ENCODE data around the gene ZDHHC14.
"Not testable (repeated sequence)": the region's sequence is repeated elsewhere in the genome, so short reads cannot be mapped to it uniquely, and the experiment has no call there.

Gene ZDHHC14

GRCh38 chr6:157548635-157549467 is 167.9 kb downstream of the ZDHHC14 start:
- no peak for DNase-seq (ENCODE audit: extremely low read depth in 1 of 2, low read depth in 1 of 2)

DNA sequence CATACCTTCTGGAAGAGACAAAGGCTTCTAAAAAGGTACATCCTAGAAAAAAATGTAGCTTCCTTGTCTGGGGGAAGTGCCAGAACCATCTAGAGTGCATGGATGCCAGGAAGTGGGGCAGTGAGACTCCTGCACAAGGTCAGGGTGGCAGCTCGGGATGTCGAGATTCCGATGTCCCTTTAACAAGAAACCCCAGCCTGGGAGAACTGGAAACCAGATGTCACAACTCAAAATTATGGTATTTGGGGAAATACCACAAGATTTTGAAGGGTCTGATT is 168.4 kb downstream of the ZDHHC14 start:
- DNase-seq (ENCODE audit: extremely low read depth in 1 of 2, low read depth in 1 of 2) = no peak

- DNase-seq (ENCODE audit: extremely low read depth in 1 of 2, low read depth in 1 of 2) = no peak
Observed at GRCh38 chr6:157550114-157550989, 169.4 kb downstream of the ZDHHC14 start.

- no peak for DNase-seq (ENCODE audit: extremely low read depth in 1 of 2, low read depth in 1 of 2)
Observed at GRCh38 chr6:157551041-157551832, 170.2 kb downstream of the ZDHHC14 start.

DNA sequence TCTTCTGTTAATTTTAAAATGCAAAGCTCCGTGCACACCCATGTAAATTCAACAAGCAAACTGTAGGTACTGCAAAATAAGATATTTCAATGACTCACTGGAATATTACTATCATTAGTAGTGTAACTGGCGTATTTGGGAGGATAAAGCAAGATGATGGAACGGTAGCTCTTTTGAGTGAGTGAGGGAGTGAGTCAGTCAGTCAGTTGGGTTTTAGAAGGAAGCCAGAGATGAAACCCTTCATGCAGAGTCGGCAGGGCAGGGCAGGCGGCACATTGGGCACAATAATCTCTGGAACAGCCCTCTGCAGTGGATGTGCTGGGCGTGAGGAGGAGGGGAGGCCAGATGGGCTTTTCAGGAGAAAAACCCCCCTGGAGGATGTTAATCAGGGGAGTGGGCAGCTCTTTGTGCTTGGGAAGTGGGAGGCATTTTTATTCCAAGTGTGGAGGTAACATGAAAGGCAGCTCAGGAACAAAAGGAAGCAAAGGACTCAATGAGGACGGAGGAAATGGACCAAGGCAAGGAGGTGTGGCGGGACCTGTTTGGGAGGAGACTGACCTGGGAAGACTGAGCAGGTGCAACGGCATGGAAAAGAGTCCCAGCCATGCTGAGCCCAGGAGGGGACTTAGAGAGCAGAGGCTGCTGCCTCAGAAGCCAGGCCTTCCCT is 171.2 kb downstream of the ZDHHC14 start:
- DNase-seq (ENCODE audit: extremely low read depth in 1 of 2, low read depth in 1 of 2) = no peak

DNA sequence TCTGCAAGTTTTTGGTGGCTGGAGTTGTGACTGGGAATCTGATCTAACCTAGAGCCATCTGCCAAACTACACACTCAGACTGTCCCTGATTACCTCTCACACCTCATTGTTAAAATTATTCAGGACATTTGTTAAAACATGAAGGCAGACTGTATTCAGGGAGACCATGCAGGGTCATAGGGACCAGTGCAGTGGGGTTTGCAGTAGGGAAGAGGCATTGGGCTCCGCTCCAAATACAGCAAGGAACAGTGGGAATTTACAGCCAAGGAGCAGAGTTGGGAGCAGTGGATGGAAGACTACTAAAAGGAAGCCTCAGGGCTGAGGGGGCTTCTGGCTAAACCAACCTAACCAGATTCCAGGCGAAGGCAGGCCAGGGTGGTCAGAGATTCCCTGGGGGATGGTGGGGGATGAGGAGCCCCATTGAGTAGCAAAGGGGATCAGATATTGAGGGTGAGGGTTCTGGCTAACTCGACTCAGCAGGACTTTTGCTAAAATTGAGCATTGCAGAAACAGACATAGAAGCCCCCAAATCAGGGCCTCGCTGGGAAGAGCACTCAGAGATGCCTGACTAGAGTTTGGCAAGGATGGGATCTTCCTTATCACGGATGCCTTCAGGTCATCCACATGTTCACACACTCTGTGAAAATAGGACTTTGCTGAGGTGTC is 172.0 kb downstream of the ZDHHC14 start:
- no peak for DNase-seq (ENCODE audit: extremely low read depth in 1 of 2, low read depth in 1 of 2)

- no peak for DNase-seq (ENCODE audit: extremely low read depth in 1 of 2, low read depth in 1 of 2)
Observed at GRCh38 chr6:157554747-157555146, 173.8 kb downstream of the ZDHHC14 start.

DNA sequence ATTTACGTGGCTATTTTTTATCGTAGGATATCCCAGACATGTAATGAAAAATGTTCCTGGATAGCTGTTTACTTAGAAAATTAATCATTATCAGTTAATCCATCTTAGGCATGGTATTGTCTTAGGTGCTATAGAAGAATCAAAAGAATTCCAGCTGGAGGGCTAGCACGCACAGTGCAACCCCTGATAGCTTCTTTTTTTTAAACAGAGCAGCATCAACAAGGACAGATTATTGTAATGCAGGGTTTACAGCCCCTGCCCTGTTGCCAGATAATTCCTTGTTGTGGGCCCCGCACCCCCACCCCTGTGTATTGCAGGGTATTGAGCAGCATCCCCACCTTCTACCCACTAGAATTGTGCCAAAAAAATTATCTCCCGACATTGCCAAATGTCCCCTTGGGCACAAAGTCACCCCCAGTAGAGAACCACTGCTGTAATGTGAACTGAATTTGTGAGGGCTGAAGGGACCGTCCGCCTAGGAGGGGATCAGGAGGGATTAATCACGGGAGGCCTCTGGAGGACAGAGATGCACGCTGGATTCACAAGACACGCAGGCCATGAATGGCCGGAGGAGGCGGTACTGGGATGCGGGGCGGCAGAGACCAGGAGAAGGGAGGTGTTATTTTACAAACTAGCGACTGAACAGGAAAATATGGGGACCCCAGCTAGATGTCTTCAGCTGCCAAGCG is 174.6 kb downstream of the ZDHHC14 start:
- DNase-seq (ENCODE audit: extremely low read depth in 1 of 2, low read depth in 1 of 2) = no peak

- no peak for DNase-seq (ENCODE audit: extremely low read depth in 1 of 2, low read depth in 1 of 2)
Observed at GRCh38 chr6:157556144-157556645, 175.2 kb downstream of the ZDHHC14 start.

DNA sequence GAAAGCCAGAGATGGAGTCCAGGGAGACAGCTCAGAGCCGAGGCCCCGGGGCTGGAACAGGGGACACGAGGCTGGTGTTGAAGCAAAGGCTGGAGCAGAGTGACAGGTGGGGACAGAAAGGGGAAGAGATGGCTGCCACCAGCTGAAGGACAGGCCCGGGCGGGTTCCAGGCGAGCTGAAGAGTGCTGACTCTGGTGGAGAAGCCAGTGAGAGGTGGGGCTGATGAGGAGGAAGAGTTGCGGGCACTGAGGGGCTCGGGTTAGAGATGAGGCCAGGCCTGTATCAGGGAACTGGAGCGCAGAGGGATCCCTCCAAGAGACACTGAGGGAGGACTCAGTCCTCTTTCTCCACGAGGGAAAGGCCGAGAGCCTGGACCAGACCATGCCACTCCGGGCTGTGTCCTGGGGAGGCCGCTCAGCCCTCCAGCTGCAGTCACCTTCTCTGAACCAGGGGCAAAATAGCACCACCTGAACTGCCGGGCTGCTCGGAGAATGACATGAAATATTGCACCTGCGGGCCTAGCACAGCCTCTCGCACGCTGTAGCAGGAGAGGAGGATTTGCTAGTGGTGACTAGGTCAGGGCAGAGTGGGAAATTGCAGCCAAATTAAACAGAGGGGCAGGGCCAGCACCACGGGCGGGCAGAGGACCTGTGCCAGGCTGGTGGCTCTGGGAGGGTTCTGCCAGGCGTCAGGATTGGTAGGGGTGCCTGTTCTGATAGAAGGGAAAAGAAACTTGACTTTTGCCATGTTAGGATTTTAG is 175.9 kb downstream of the ZDHHC14 start:
- DNase-seq (ENCODE audit: extremely low read depth in 1 of 2, low read depth in 1 of 2) = no peak

- DNase-seq (ENCODE audit: extremely low read depth in 1 of 2, low read depth in 1 of 2) = no peak
Observed at GRCh38 chr6:157557559-157557958, 176.6 kb downstream of the ZDHHC14 start.

DNA sequence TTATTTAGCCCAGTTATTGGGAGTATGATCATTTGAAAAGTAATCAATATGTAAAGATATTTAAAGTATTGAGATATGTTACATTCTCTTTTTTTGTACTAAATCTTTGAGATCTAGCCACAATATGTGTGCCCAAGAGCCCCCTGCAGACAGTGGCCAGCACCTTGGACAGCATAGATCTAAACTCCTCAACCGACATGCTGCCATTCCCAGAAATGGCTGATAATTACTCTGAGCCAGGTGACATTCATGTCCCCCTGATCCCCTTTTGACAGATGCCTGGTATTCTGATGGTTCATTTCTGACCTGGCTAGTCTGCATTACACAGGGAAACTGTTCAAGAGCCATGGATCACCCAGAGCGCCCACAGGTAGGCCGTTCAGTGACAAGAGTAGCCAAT is 177.1 kb downstream of the ZDHHC14 start:
- DNase-seq (ENCODE audit: extremely low read depth in 1 of 2, low read depth in 1 of 2) = no peak

GRCh38 chr6:157558487-157559200 is 177.7 kb downstream of the ZDHHC14 start:
- DNase-seq (ENCODE audit: extremely low read depth in 1 of 2, low read depth in 1 of 2) = no peak

- DNase-seq (ENCODE audit: extremely low read depth in 1 of 2, low read depth in 1 of 2) = no peak
Observed at GRCh38 chr6:157559201-157559756, 178.3 kb downstream of the ZDHHC14 start.

DNA sequence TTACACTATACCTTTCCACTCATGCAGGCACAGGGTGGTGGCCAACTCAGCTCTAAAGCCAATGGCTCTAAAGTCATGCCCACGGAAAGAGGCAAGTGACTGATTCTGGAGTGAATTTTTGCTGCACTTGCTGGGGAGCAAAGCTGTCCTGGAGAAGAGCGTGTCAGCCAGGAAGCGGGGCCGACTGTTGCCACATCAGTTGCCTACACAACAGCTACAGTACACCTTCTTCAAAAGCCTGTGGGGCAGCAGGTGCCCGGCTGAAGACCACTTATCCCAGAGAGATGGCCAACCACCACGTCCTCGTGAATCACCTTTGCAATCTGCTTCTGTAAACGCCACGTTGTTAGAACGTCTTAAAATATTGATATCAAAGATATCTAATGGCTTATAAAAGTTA is 179.1 kb downstream of the ZDHHC14 start:
- DNase-seq (ENCODE audit: extremely low read depth in 1 of 2, low read depth in 1 of 2) = not testable (repeated sequence)

- DNase-seq (ENCODE audit: extremely low read depth in 1 of 2, low read depth in 1 of 2) = no peak
Observed at GRCh38 chr6:157560691-157561413, 179.9 kb downstream of the ZDHHC14 start.

- DNase-seq (ENCODE audit: extremely low read depth in 1 of 2, low read depth in 1 of 2) = no peak
Observed at GRCh38 chr6:157561414-157561790, 180.4 kb downstream of the ZDHHC14 start.
